GM21723 (cell line): ENCODE results near the gene EHHADH.

ENCODE experiments used
- ATAC-seq: cut with Tn5 transposase; IDR thresholded peaks from one replicate; pipeline ENCODE4 v1.9.1; 2021; ENCODE audit warnings: mild to moderate bottlenecking, moderate library complexity; ENCODE audit not compliant: unreplicated experiment

Gene EHHADH

DNA sequence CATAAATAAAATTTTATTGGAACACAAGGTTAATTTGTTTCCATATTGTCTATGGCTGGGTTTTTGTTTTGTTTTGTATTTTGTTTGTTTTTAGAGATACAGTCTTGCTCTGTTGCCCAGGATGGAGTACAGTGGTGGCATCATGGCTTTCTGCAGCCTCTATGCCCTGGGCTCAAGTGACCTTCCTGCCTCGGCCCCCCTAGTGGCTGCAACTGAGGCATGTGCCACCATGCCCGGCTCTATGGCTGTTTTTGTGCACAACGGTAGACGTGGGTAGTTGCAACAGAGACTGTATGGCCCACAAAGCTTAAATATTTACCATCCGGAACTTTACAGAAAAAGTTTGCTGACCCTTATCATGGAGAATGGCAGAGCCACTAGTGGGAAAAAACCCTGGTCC, 54.2 kb downstream of the EHHADH start:
- no peak for ATAC-seq

DNA sequence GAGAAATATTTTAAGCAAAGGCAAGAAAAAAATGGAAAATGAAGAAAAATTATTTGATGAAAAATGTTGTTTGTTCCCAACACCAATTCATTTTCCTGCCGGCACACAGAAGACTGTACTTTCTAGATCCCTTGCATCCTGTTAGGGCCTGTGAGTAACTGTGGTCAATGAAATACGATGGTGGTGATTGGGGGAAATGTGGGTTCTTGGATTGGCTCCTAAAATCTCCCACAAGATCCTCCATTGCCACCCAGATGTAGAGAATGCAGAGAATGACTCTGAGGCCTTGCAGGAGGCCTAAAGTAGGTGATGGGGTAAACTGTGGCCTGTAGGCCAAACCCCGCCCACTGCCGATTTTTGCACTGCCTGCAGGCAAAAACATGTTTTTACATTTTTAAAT, 54.6 kb downstream of the EHHADH start:
- no peak for ATAC-seq

DNA sequence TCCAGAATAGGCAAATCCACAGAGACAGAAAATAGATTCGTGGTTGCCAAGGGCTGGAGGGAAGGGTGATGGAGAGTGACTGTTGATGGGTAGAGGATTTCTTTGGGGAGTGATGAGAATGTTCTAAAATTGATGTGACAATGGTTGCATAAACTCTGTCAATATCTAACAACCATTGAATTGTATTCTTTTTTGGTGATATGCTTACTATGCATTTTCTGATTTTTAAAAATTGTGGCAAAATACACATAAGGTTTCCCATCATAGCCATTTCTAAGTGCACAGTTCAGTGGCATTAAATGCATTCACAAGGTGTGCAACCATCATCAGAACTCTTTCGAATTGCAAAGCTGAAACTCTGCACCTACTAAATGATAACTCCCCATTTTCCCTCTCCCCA, 56.8 kb downstream of the EHHADH start:
- ATAC-seq, result no peak

GRCh38 chr3:185195652-185196051, 58.2 kb downstream of the EHHADH start:
- ATAC-seq, result no peak

GRCh38 chr3:185188816-185189215, 65.0 kb downstream of the EHHADH start:
- no peak for ATAC-seq

DNA sequence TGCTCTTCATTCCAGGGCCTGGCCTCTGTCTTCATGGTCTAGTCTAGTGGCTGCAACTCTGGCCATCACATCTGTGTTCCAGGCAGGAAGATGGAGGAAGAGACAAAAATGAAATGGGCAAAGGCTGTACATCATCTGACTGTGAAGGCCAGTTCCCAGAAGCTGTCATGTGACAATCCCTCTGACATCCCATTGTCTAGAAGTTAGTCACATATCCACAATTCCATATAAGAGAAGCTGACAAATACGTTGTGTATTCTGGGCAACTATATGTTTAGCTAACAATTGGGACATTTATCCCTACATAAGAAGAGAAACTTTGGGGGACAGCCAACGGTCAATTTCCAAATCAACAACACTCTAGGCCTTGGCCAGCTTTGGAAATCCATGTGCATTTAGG, 66.5 kb downstream of the EHHADH start:
- no peak for ATAC-seq

- no peak for ATAC-seq
Measured at GRCh38 chr3:185176750-185177359, 77.0 kb downstream of the EHHADH start.

DNA sequence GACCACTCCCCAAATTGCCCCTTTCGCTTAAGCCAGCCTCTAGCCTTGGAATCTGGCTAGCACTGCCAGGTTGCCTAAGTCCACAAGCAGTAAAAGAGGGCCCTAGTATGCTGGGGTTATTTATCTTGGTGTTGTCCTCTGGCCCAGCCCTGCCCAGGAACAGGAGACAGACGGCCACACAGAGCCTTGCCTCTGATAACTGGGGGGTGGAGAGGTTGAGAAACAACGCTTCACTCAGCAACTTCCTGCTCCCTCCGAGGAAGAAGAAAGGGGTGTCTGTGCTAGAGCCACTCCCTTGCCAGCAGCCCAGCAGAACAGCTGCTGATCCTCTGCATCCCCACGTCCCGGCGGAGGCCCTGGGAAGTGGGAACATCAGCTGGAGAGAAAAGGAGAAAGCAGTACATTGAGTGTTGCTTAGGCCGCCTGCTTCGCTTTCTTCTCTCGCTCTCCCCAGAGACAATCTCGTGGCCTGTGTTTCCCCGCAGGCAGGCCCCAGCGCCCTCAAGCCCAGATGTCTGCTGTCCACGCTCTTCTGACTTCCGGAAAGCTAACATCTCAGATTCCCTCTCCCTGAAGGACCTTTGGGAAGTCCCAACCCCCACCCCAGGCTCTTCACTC, 78.4 kb downstream of the EHHADH start:
- ATAC-seq, result peak; percentile 80

DNA sequence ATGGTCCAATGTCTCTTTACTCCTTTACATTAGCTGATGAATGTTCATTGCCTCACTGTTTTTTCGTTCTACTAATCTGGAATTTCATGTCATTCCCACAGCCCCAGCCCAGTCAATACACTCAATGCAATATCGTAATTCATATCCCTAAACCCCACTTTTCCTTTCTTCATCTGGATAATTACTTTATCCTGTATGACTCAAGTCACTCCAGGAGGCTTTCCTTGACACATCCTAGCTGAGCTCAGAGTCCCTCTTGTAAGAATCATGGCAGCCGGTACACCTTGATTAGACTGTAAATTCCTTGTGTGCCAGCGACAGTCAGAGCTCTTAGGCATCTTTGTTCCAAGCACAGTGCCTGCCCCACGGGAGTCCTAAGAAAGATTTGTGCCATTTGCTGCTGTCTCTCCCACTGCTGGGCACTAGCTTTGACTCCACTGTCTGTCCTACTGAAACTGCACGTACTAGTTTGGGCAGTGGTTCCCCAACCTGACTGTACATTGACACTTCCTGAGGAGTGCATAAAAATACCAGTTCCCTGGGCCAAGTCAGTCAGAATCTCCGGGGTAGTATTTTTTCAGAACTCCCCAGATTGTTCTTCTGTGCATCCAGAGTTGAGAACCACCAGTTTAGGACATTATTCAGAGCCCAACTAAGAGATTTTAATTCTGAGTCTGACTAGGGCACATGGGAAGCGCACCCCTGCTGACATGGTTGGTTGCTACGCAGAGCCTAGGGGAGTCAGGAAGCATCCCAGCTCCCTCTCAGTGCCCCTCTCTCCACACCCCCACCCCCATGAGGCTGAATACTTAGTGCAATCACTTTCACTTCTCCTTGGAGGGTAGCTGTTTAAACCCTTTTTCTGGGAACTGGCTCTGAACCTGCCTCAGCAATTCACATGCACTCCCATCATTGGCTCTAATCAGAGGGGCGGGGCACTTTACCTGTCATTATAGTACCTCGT, 81.5 kb downstream of the EHHADH start:
- ATAC-seq, result no peak

GRCh38 chr3:185164428-185165217, 89.2 kb downstream of the EHHADH start:
- ATAC-seq, result no peak

- no peak for ATAC-seq
Measured at GRCh38 chr3:185162634-185163033, 91.2 kb downstream of the EHHADH start.

- no peak for ATAC-seq
Measured at GRCh38 chr3:185161761-185162160, 92.1 kb downstream of the EHHADH start.

DNA sequence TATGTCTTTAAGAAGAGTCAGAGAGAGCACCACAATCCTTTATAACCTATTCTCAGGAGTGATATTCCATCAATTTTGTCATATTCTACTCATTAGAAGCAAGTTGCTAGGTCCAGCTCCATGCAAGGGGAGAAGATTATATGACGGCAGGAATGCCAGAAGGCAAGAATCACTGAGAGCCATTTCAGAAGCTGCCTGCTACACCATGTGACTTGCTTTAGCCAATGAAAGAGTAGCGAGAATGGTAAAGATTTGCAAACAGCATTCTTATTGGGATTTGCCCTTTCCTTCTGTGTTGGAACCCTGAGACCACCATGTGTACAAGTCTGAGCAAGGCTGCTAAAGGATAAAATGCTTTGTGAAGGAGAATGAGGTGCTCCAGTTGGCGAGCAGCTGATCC, 96.5 kb downstream of the EHHADH start:
- no peak for ATAC-seq

GRCh38 chr3:185155678-185156077, 98.2 kb downstream of the EHHADH start:
- no peak for ATAC-seq

DNA sequence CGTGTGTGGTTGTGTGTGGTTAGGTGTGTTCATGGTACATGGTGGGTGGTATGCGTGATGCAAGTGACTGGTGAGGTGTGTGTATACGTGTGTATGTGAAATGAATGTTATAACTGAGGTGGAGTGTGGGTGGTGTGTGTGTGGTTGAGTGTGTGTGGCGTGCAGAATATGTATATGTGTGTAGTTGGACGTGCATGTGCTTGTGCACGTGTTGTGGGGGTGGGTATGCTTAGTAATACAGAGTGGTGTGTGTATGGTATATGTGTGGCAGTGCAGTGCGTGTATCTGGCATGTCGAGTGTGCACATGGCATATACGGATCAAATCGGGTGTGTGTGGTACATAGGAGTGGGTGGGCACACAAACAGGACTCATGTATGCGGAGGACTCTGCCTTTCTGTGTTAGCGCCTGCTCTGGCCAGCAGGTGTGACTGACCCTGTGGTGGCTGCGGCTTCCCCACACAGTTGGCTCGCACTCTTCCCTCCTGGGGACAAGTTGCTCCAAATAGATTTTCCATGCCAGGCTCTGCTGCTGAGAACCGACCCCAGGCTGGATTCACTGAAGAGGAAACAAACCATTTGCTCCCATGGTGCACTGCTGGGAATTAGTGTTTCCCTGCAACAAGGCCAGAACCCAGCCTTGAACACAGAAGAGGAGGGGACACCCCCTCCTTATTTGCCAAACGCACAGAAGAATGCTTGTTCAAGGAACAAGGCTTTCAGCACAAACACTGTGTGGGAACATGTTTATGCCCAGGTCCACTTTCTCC, 99.8 kb downstream of the EHHADH start:
- no peak for ATAC-seq

DNA sequence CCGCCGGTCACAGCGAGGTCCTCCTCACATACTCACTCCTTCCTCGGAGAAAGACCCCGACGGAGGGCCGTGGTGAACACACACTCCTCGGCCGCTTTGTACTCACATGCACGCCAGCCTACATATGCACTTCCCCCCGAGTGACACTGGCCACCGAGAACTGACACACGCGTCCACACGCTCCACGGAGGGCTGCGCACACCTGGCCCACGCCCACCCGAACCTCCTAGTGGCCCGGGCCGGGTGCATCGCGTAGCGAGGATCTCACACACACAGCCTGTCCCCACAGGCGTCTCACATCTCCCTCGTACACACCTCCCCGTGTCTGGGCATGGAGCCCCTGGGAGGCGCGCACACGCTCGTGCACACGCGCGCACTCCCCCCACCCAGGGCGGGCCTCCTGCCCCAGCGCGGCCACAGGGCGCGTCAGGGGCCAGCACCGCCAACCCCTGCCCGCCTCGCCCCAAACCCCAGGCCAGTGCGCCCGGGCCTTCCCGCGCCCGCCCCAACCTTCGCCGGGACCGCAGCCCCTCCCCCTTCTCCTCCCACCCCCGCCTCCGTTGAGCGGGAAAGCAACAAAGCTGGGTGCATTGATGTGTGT, 100.6 kb downstream of the EHHADH start:
- peak; percentile 8 for ATAC-seq

- ATAC-seq, result peak; percentile 62
Measured at GRCh38 chr3:185152410-185153170, 101.3 kb downstream of the EHHADH start, which contains the start of gene C3orf70. C3orf70 (minus strand) TSS chr3:185153060; CDS start chr3:185152823, 237 bp downstream.

DNA sequence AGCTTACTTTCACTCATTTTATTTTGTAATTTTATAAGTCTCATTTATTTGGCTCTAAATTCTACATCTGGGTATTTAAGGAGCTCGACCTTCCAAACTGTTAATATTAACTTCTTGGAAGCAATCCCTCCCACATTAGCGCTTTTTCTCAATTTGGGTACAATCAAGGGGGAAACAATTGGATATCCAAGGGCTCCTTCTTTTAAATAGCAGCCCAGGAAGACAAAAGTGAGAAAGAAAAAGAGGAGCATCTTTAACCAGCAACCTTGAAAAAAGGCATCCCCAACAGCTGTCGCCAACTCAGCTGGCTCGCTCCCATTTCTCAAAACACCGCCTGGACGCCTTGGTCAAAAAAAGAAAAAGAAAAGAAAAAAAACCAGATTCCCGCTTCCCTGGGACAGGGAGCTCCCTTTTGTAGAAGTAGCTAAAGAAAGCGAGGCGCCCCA, 101.9 kb downstream of the EHHADH start:
- no peak for ATAC-seq
